ENCODE results near the gene NAXD.

The NAXD gene

GRCh38 chr13:110616103-110617101 is 1.1 kb downstream of the NAXD start:
- Histone ChIP-seq H3K9me3 (ENCODE audit: control insufficient read depth, insufficient read depth, low read length) (no peaks in the 10 kb centered on the region), H3K4me1 (ENCODE audit: control insufficient read depth, insufficient read depth, low read length) (peaks cover 3% of the 10 kb centered on the region; the same call in 1 of the 2 replicates), H3K36me3 (ENCODE audit: control insufficient read depth, insufficient read depth, low read length) (no peaks in the 10 kb centered on the region), H3K27ac (ENCODE audit: low read length) (no peak overlapping the region), H3K27me3 (ENCODE audit: control insufficient read depth, insufficient read depth, low read length) (no peaks in the 10 kb centered on the region), H3K4me3 (ENCODE audit: low read length) (peak overlapping the region; percentile 81)
- no peak for DNase-seq (ENCODE audit: low read depth, low spot score)
- no CpG with 5 or more reads among the region's 37 CpGs for WGBS (ENCODE audit: insufficient coverage, insufficient read length)

- no peaks in the 10 kb centered on the region for H3K27me3 ChIP-seq (ENCODE audit: control insufficient read depth, insufficient read depth, low read length)
- H3K4me3 ChIP-seq (ENCODE audit: low read length), result no peak overlapping the region
- DNase-seq (ENCODE audit: low read depth, low spot score), result no peak
- no peaks in the 10 kb centered on the region for H3K9me3 ChIP-seq (ENCODE audit: control insufficient read depth, insufficient read depth, low read length)
- peaks cover 3% of the 10 kb centered on the region; the same call in 1 of the 2 replicates for H3K4me1 ChIP-seq (ENCODE audit: control insufficient read depth, insufficient read depth, low read length)
- H3K36me3 ChIP-seq (ENCODE audit: control insufficient read depth, insufficient read depth, low read length), result no peaks in the 10 kb centered on the region
- H3K27ac ChIP-seq (ENCODE audit: low read length), result no peak overlapping the region
- WGBS (ENCODE audit: insufficient coverage, insufficient read length), result no CpG with 5 or more reads among the region's 8 CpGs
Measured at GRCh38 chr13:110617321-110618072, 2.2 kb downstream of the NAXD start.

- Histone ChIP-seq H3K4me1 (ENCODE audit: control insufficient read depth, insufficient read depth, low read length) (peaks cover 3% of the 10 kb centered on the region; the same call in 1 of the 2 replicates), H3K4me3 (ENCODE audit: low read length) (no peak overlapping the region), H3K27me3 (ENCODE audit: control insufficient read depth, insufficient read depth, low read length) (no peaks in the 10 kb centered on the region), H3K27ac (ENCODE audit: low read length) (no peak overlapping the region), H3K9me3 (ENCODE audit: control insufficient read depth, insufficient read depth, low read length) (no peaks in the 10 kb centered on the region), H3K36me3 (ENCODE audit: control insufficient read depth, insufficient read depth, low read length) (no peaks in the 10 kb centered on the region; the same call in 1 of the 2 replicates)
- WGBS (ENCODE audit: insufficient coverage, insufficient read length), result no CpG with 5 or more reads among the region's 8 CpGs
- DNase-seq (ENCODE audit: low read depth, low spot score), result no peak
Measured at GRCh38 chr13:110618167-110618566, 2.8 kb downstream of the NAXD start.

- no peak overlapping the region for H3K27ac ChIP-seq (ENCODE audit: low read length)
- no CpG with 5 or more reads among the region's 9 CpGs for WGBS (ENCODE audit: insufficient coverage, insufficient read length)
- no peaks in the 10 kb centered on the region; the same call in 1 of the 2 replicates for H3K36me3 ChIP-seq (ENCODE audit: control insufficient read depth, insufficient read depth, low read length)
- no peak for DNase-seq (ENCODE audit: low read depth, low spot score)
- no peaks in the 10 kb centered on the region for H3K27me3 ChIP-seq (ENCODE audit: control insufficient read depth, insufficient read depth, low read length)
- H3K4me1 ChIP-seq (ENCODE audit: control insufficient read depth, insufficient read depth, low read length), result peaks cover 3% of the 10 kb centered on the region; the same call in 1 of the 2 replicates
- no peaks in the 10 kb centered on the region for H3K9me3 ChIP-seq (ENCODE audit: control insufficient read depth, insufficient read depth, low read length)
- no peak overlapping the region for H3K4me3 ChIP-seq (ENCODE audit: low read length)
Measured at GRCh38 chr13:110618780-110619179, 3.4 kb downstream of the NAXD start.

- Histone ChIP-seq H3K9me3 (ENCODE audit: control insufficient read depth, insufficient read depth, low read length) (no peaks in the 10 kb centered on the region), H3K4me3 (ENCODE audit: low read length) (no peak overlapping the region), H3K36me3 (ENCODE audit: control insufficient read depth, insufficient read depth, low read length) (no peaks in the 10 kb centered on the region; the same call in 1 of the 2 replicates), H3K4me1 (ENCODE audit: control insufficient read depth, insufficient read depth, low read length) (0 out of 2 replicates have a peak, but pooled peaks cover 1% of the 10 kb centered on the region), H3K27me3 (ENCODE audit: control insufficient read depth, insufficient read depth, low read length) (no peaks in the 10 kb centered on the region), H3K27ac (ENCODE audit: low read length) (no peak overlapping the region)
- DNase-seq (ENCODE audit: low read depth, low spot score), result no peak
- WGBS (ENCODE audit: insufficient coverage, insufficient read length), result no CpG with 5 or more reads among the region's 2 CpGs
Measured at GRCh38 chr13:110620596-110620995, 5.3 kb downstream of the NAXD start.

- H3K9me3 ChIP-seq (ENCODE audit: control insufficient read depth, insufficient read depth, low read length), result no peaks in the 10 kb centered on the region
- H3K27ac ChIP-seq (ENCODE audit: low read length), result no peak overlapping the region
- WGBS (ENCODE audit: insufficient coverage, insufficient read length), result no CpG with 5 or more reads among the region's 41 CpGs
- H3K4me3 ChIP-seq (ENCODE audit: low read length), result no peak overlapping the region
- H3K4me1 ChIP-seq (ENCODE audit: control insufficient read depth, insufficient read depth, low read length), result no peaks in the 10 kb centered on the region
- no peaks in the 10 kb centered on the region; the same call in 1 of the 2 replicates for H3K36me3 ChIP-seq (ENCODE audit: control insufficient read depth, insufficient read depth, low read length)
- H3K27me3 ChIP-seq (ENCODE audit: control insufficient read depth, insufficient read depth, low read length), result no peaks in the 10 kb centered on the region
- DNase-seq (ENCODE audit: low read depth, low spot score), result no peak
Measured at GRCh38 chr13:110624766-110625756, 9.7 kb downstream of the NAXD start.

- no peaks in the 10 kb centered on the region; the same call in 1 of the 2 replicates for H3K36me3 ChIP-seq (ENCODE audit: control insufficient read depth, insufficient read depth, low read length)
Measured at GRCh38 chr13:110625771-110626321, 10.5 kb downstream of the NAXD start.

GRCh38 chr13:110626521-110626920 is 11.2 kb downstream of the NAXD start:
- WGBS (ENCODE audit: insufficient coverage, insufficient read length), result no CpG with 5 or more reads among the region's 9 CpGs
- H3K36me3 ChIP-seq (ENCODE audit: control insufficient read depth, insufficient read depth, low read length), result no peaks in the 10 kb centered on the region; the same call in 1 of the 2 replicates
- no peak for DNase-seq (ENCODE audit: low read depth, low spot score)

More at GRCh38 chr13:110625771-110626321, 10.5 kb downstream of the NAXD start:
- no CpG with 5 or more reads among the region's 19 CpGs for WGBS (ENCODE audit: insufficient coverage, insufficient read length)
- Histone ChIP-seq H3K4me3 (ENCODE audit: low read length) (no peak overlapping the region), H3K27me3 (ENCODE audit: control insufficient read depth, insufficient read depth, low read length) (no peaks in the 10 kb centered on the region), H3K27ac (ENCODE audit: low read length) (no peak overlapping the region), H3K9me3 (ENCODE audit: control insufficient read depth, insufficient read depth, low read length) (no peaks in the 10 kb centered on the region), H3K4me1 (ENCODE audit: control insufficient read depth, insufficient read depth, low read length) (no peaks in the 10 kb centered on the region)
- DNase-seq (ENCODE audit: low read depth, low spot score), result no peak

GRCh38 chr13:110627351-110627750 is 12.0 kb downstream of the NAXD start:
- no peak for DNase-seq (ENCODE audit: low read depth, low spot score)
- WGBS (ENCODE audit: insufficient coverage, insufficient read length), result no CpG with 5 or more reads among the region's 8 CpGs
- Histone ChIP-seq H3K36me3 (ENCODE audit: control insufficient read depth, insufficient read depth, low read length) (no peaks in the 10 kb centered on the region; the same call in 1 of the 2 replicates), H3K9me3 (ENCODE audit: control insufficient read depth, insufficient read depth, low read length) (no peaks in the 10 kb centered on the region), H3K27ac (ENCODE audit: low read length) (no peak overlapping the region), H3K27me3 (ENCODE audit: control insufficient read depth, insufficient read depth, low read length) (no peaks in the 10 kb centered on the region), H3K4me3 (ENCODE audit: low read length) (no peak overlapping the region), H3K4me1 (ENCODE audit: control insufficient read depth, insufficient read depth, low read length) (no peaks in the 10 kb centered on the region)

More at GRCh38 chr13:110626521-110626920, 11.2 kb downstream of the NAXD start:
- no peaks in the 10 kb centered on the region for H3K9me3 ChIP-seq (ENCODE audit: control insufficient read depth, insufficient read depth, low read length)
- no peaks in the 10 kb centered on the region for H3K4me1 ChIP-seq (ENCODE audit: control insufficient read depth, insufficient read depth, low read length)
- H3K27me3 ChIP-seq (ENCODE audit: control insufficient read depth, insufficient read depth, low read length), result no peaks in the 10 kb centered on the region
- no peak overlapping the region for H3K27ac ChIP-seq (ENCODE audit: low read length)
- H3K4me3 ChIP-seq (ENCODE audit: low read length), result no peak overlapping the region

Measured in iPS DF 6.9 (cell line).